Putamen (tissue), 1 donor: Measurements from ENCODE around the gene PRPF8.

Source experiments
- DNase-seq: peaks from one replicate; pipeline ENCODE4 v3.0.0-alpha.2; 2016; ENCODE audit warnings: low spot score

The PRPF8 gene

GRCh38 chr17:1626333-1626732 lies 58.3 kb downstream of the PRPF8 start:
- no peak for DNase-seq

- DNase-seq: no peak
Observed at GRCh38 chr17:1625581-1625980, 59.1 kb downstream of the PRPF8 start.

GRCh38 chr17:1625053-1625452 lies 59.6 kb downstream of the PRPF8 start:
- no peak for DNase-seq

GRCh38 chr17:1624650-1625049 lies 60.0 kb downstream of the PRPF8 start:
- no peak for DNase-seq

GRCh38 chr17:1623057-1623630 lies 61.5 kb downstream of the PRPF8 start:
- no peak for DNase-seq

- DNase-seq: no peak
Observed at GRCh38 chr17:1621273-1621954, 63.3 kb downstream of the PRPF8 start.

GRCh38 chr17:1620486-1620885 lies 64.2 kb downstream of the PRPF8 start:
- no peak for DNase-seq

GRCh38 chr17:1617620-1618174 lies 67.0 kb downstream of the PRPF8 start:
- no peak for DNase-seq

- DNase-seq: no peak
Observed at GRCh38 chr17:1616101-1616500, 68.6 kb downstream of the PRPF8 start.

GRCh38 chr17:1612400-1612799 lies 72.3 kb downstream of the PRPF8 start:
- DNase-seq: no peak

GRCh38 chr17:1611715-1612114 lies 73.0 kb downstream of the PRPF8 start:
- no peak for DNase-seq

- no peak for DNase-seq
Observed at GRCh38 chr17:1608676-1609075, 76.0 kb downstream of the PRPF8 start.

- no peak for DNase-seq
Observed at GRCh38 chr17:1607971-1608320, 76.7 kb downstream of the PRPF8 start.

- DNase-seq: no peak
Observed at GRCh38 chr17:1606352-1606985, 78.2 kb downstream of the PRPF8 start.

GRCh38 chr17:1605681-1606351 lies 78.9 kb downstream of the PRPF8 start:
- no peak for DNase-seq

GRCh38 chr17:1604831-1605528 lies 79.7 kb downstream of the PRPF8 start:
- DNase-seq: no peak

- no peak for DNase-seq
Observed at GRCh38 chr17:1601571-1601970, 83.1 kb downstream of the PRPF8 start.
